ENCODE data around the gene GPR82.
"Not testable (repeated sequence)": the region's sequence is repeated elsewhere in the genome, so short reads cannot be mapped to it uniquely, and the experiment has no call there.

GPR82 gene

GRCh38 chrX:41723826-41724225, at the start of gene GPR82:
GPR82 (plus strand) TSS chrX:41724181; CDS start chrX:41727027, 2,846 bp downstream.
- DNase-seq (ENCODE audit: low read depth), result no peak

- DNase-seq (ENCODE audit: low read depth), result not testable (repeated sequence)
Observed at GRCh38 chrX:41676361-41676760, 47.6 kb upstream of the GPR82 start.

GRCh38 chrX:41677183-41678060, 46.6 kb upstream of the GPR82 start:
- no peak for DNase-seq (ENCODE audit: low read depth)

GRCh38 chrX:41684138-41684537, 39.8 kb upstream of the GPR82 start:
- DNase-seq (ENCODE audit: low read depth), result no peak

- no peak for DNase-seq (ENCODE audit: low read depth)
Observed at GRCh38 chrX:41684940-41685339, 39.0 kb upstream of the GPR82 start.

GRCh38 chrX:41686788-41687187, 37.2 kb upstream of the GPR82 start:
- DNase-seq (ENCODE audit: low read depth), result no peak

- DNase-seq (ENCODE audit: low read depth), result no peak
Observed at GRCh38 chrX:41688156-41688555, 35.8 kb upstream of the GPR82 start.

GRCh38 chrX:41688835-41689234, 35.1 kb upstream of the GPR82 start, which contains the start of gene GPR34:
GPR34 (plus strand) TSS chrX:41688973; CDS start chrX:41695634, 6,661 bp downstream.
- DNase-seq (ENCODE audit: low read depth), result no peak

GRCh38 chrX:41689711-41690110, 34.3 kb upstream of the GPR82 start:
- no peak for DNase-seq (ENCODE audit: low read depth)

- DNase-seq (ENCODE audit: low read depth), result no peak
Observed at GRCh38 chrX:41692162-41692749, 31.7 kb upstream of the GPR82 start.

- DNase-seq (ENCODE audit: low read depth), result no peak
Observed at GRCh38 chrX:41693024-41693423, 31.0 kb upstream of the GPR82 start.

- no peak for DNase-seq (ENCODE audit: low read depth)
Observed at GRCh38 chrX:41695426-41695825, 28.6 kb upstream of the GPR82 start.

- no peak for DNase-seq (ENCODE audit: low read depth)
Observed at GRCh38 chrX:41703574-41704029, 20.4 kb upstream of the GPR82 start.

GRCh38 chrX:41705042-41705441, 18.9 kb upstream of the GPR82 start:
- DNase-seq (ENCODE audit: low read depth), result no peak

GRCh38 chrX:41705680-41706374, 18.2 kb upstream of the GPR82 start:
- no peak for DNase-seq (ENCODE audit: low read depth)

GRCh38 chrX:41707218-41707617, 16.8 kb upstream of the GPR82 start:
- DNase-seq (ENCODE audit: low read depth), result no peak

- no peak for DNase-seq (ENCODE audit: low read depth)
Observed at GRCh38 chrX:41708486-41708885, 15.5 kb upstream of the GPR82 start.

GRCh38 chrX:41711021-41711667, 12.8 kb upstream of the GPR82 start:
- no peak for DNase-seq (ENCODE audit: low read depth)

GRCh38 chrX:41716222-41716621, 7.8 kb upstream of the GPR82 start:
- no peak for DNase-seq (ENCODE audit: low read depth)

- DNase-seq (ENCODE audit: low read depth), result no peak
Observed at GRCh38 chrX:41716767-41717473, 7.1 kb upstream of the GPR82 start.

- DNase-seq (ENCODE audit: low read depth), result no peak
Observed at GRCh38 chrX:41718481-41719235, 5.3 kb upstream of the GPR82 start.

Data from HS-27A (cell line).